H9 (cell line): Measurements from ENCODE around the gene CTF1. TPM values are rescaled to one million over a fixed set of nuclear protein-coding genes. Genes with fewer than 3 reads are reported as not detected.
"Not testable (repeated sequence)": the region's sequence is repeated elsewhere in the genome, so short reads cannot be mapped to it uniquely, and the experiment has no call there.

ENCODE experiments used
- DNase-seq: peaks from one replicate; pipeline ENCODE4 v3.0.0-alpha.2; 2017
- H2AFZ ChIP-seq: one replicate; pipeline ENCODE4 v1.6.1; 2013; ENCODE audit warnings: mild to moderate bottlenecking, low read length, control low read depth, moderate library complexity
- H2AK5ac ChIP-seq: 2 replicates; pipeline ENCODE4 v1.6.1; 2013; ENCODE audit warnings: low read length, control low read depth, mixed read lengths; ENCODE audit not compliant: insufficient read length
- H2BK120ac ChIP-seq: one replicate; pipeline ENCODE4 v1.6.1; 2013; ENCODE audit warnings: low read depth, mild to moderate bottlenecking, low read length, control low read depth, inconsistent platforms; ENCODE audit not compliant: poor library complexity, severe bottlenecking
- H2BK12ac ChIP-seq: 2 replicates; pipeline ENCODE4 v1.6.1; 2013; ENCODE audit warnings: low read length, control low read depth, mixed read lengths, low read depth; ENCODE audit not compliant: insufficient read length
- H2BK15ac ChIP-seq: 2 replicates; pipeline ENCODE4 v1.6.1; 2013; ENCODE audit warnings: low read depth, low read length, control low read depth
- H2BK20ac ChIP-seq: one replicate; pipeline ENCODE4 v1.6.1; 2013; ENCODE audit warnings: low read depth, mild to moderate bottlenecking, low read length, control low read depth, inconsistent platforms; ENCODE audit not compliant: poor library complexity, severe bottlenecking
- H2BK5ac ChIP-seq: 2 replicates; pipeline ENCODE4 v1.6.1; 2013; ENCODE audit warnings: low read length, control low read depth, mixed read lengths; ENCODE audit not compliant: insufficient read length
- H3K14ac ChIP-seq: 2 replicates; pipeline ENCODE4 v1.6.1; 2013; ENCODE audit warnings: low read length, control low read depth; ENCODE audit not compliant: insufficient read depth
- H3K18ac ChIP-seq: 2 replicates; pipeline ENCODE4 v1.6.1; 2013; ENCODE audit warnings: low read depth, mild to moderate bottlenecking, mixed read lengths, low read length, control low read depth; ENCODE audit not compliant: insufficient read length
- H3K23ac ChIP-seq: 2 replicates; pipeline ENCODE4 v1.6.1; 2013; ENCODE audit warnings: low read length, control low read depth, mixed read lengths, low read depth; ENCODE audit not compliant: insufficient read length
- H3K23me2 ChIP-seq: 2 replicates; pipeline ENCODE4 v1.6.1; 2013; ENCODE audit warnings: low read depth, mild to moderate bottlenecking, mixed read lengths, low read length, control low read depth; ENCODE audit not compliant: insufficient read length, poor library complexity, severe bottlenecking
- H3K27ac ChIP-seq: 2 replicates; pipeline ENCODE4 v1.5.1; 2013; ENCODE audit warnings: low read length, control low read depth, mixed read lengths, low read depth; ENCODE audit not compliant: insufficient read length
- H3K27me3 ChIP-seq: 2 replicates; pipeline ENCODE4 v1.6.1; 2013; ENCODE audit warnings: low read length, control low read depth, inconsistent platforms; ENCODE audit not compliant: insufficient read depth
- H3K4ac ChIP-seq: 2 replicates; pipeline ENCODE4 v1.6.1; 2013; ENCODE audit warnings: low read depth, mild to moderate bottlenecking, control low read depth, inconsistent platforms, low read length, moderate library complexity
- H3K4me1 ChIP-seq: 2 replicates; pipeline ENCODE4 v1.6.1; 2013; ENCODE audit warnings: low read length, control low read depth, inconsistent platforms; ENCODE audit not compliant: insufficient read depth
- H3K4me2 ChIP-seq: 2 replicates; pipeline ENCODE4 v1.6.1; 2013; ENCODE audit warnings: low read length, control low read depth, mixed read lengths; ENCODE audit not compliant: insufficient read length, insufficient read depth
- H3K56ac ChIP-seq: 2 replicates; pipeline ENCODE4 v1.6.1; 2013; ENCODE audit warnings: low read depth, mild to moderate bottlenecking, mixed read lengths, low read length, control low read depth; ENCODE audit not compliant: insufficient read length
- H3K79me1 ChIP-seq: 2 replicates; pipeline ENCODE4 v1.6.1; 2013; ENCODE audit warnings: low read depth, mild to moderate bottlenecking, moderate library complexity, low read length, control low read depth, inconsistent platforms; ENCODE audit not compliant: insufficient read depth, poor library complexity, severe bottlenecking
- H3K79me2 ChIP-seq: 2 replicates; pipeline ENCODE4 v1.6.1; 2013; ENCODE audit warnings: low read length, control low read depth, inconsistent platforms; ENCODE audit not compliant: insufficient read depth
- H3K9ac ChIP-seq: 2 replicates; pipeline ENCODE4 v1.6.1; 2013; ENCODE audit warnings: low read length, control low read depth, mixed read lengths; ENCODE audit not compliant: insufficient read length; ENCODE audit errors: extremely low read depth
- H3K9me3 ChIP-seq: one replicate; pipeline ENCODE4 v1.6.1; 2013; ENCODE audit warnings: low read depth, low read length, inconsistent platforms; ENCODE audit not compliant: control insufficient read depth
- H3T11ph ChIP-seq: one replicate; pipeline ENCODE4 v1.6.1; 2013; ENCODE audit warnings: mild to moderate bottlenecking, low read length, control low read depth, inconsistent platforms
- H4K20me1 ChIP-seq: one replicate; pipeline ENCODE4 v1.6.1; 2013; ENCODE audit not compliant: control insufficient read depth, insufficient read length, insufficient read depth
- H4K5ac ChIP-seq: 2 replicates; pipeline ENCODE4 v1.6.1; 2013; ENCODE audit warnings: low read depth, mild to moderate bottlenecking, mixed read lengths, low read length, control low read depth; ENCODE audit not compliant: insufficient read length
- H4K8ac ChIP-seq: replicated peaks from 2 replicates; pipeline ENCODE4 v1.6.1; 2013; ENCODE audit warnings: low read length, control low read depth, mixed read lengths, low read depth; ENCODE audit not compliant: insufficient read length
- H4K91ac ChIP-seq: 2 replicates; pipeline ENCODE4 v1.6.1; 2013; ENCODE audit warnings: low read depth, mild to moderate bottlenecking, moderate library complexity, mixed read lengths, low read length, control low read depth; ENCODE audit not compliant: insufficient read length
- H3K27ac Mint-ChIP-seq, 3 experiments: 2 replicates in 2 of 3; 3 replicates in 1 of 3; pipeline ENCODE4 v1.8.0; 2020 to 2021; ENCODE audit warnings: mixed read lengths in 3 of 3, mild to moderate bottlenecking in 1 of 3, moderate library complexity in 1 of 3
- H3K27me3 Mint-ChIP-seq: 2 replicates; pipeline ENCODE4 v1.8.0; 2021; ENCODE audit warnings: low read depth, mild to moderate bottlenecking, moderate library complexity, mixed read lengths
- H3K36me3 Mint-ChIP-seq, 3 experiments: 2 replicates in 2 of 3; 3 replicates in 1 of 3; pipeline ENCODE4 v1.8.0; 2020 to 2021; ENCODE audit warnings: low read depth in 3 of 3, mixed read lengths in 3 of 3; ENCODE audit not compliant: insufficient read depth in 1 of 3
- H3K4me1 Mint-ChIP-seq, 2 experiments: 2 replicates each; pipeline ENCODE4 v1.8.0; 2020; ENCODE audit warnings: mixed read lengths in 2 of 2
- H3K4me3 Mint-ChIP-seq, 2 experiments: 2 replicates in 1 of 2; 3 replicates in 1 of 2; pipeline ENCODE4 v1.8.0; 2020 to 2021; ENCODE audit warnings: mild to moderate bottlenecking in 2 of 2, mixed read lengths in 2 of 2, moderate library complexity in 1 of 2
- H3K9me3 Mint-ChIP-seq, 2 experiments: 2 replicates in 1 of 2; 3 replicates in 1 of 2; pipeline ENCODE4 v1.8.0; 2020; ENCODE audit warnings: mild to moderate bottlenecking in 2 of 2, mixed read lengths in 2 of 2, moderate library complexity in 1 of 2
- WGBS: extraction: QIAGEN DNeasy Blood & Tissue Kit; methylation state at CpG from one replicate; pipeline ENCODE4 v1.1.7; 2013; ENCODE audit warnings: missing lambda C conversion rate, low lambda C conversion rate, mixed read lengths; ENCODE audit not compliant: insufficient read length; ENCODE audit errors: extremely low coverage; 5-methylcytosine and 5-hydroxymethylcytosine counted together
- total RNA-seq: library from RNA; stranded (reverse); gene quantifications from 2 replicates; pipeline ENCODE4 v1.2.1, GENCODE V29; 2021

Gene CTF1
- total RNA-seq, 1 experiment from 2014 or later = 0.72 TPM

- not testable (repeated sequence) for H3K4me3 Mint-ChIP-seq, H3K18ac ChIP-seq, H2BK20ac ChIP-seq, H3K27ac Mint-ChIP-seq, H3K4me1 ChIP-seq, H3K9me3 ChIP-seq, H4K20me1 ChIP-seq, H2BK5ac ChIP-seq, H3K23me2 ChIP-seq, H2BK120ac ChIP-seq, H2AK5ac ChIP-seq, H3K56ac ChIP-seq, H3K9me3 Mint-ChIP-seq, H3K14ac ChIP-seq, H2BK12ac ChIP-seq, H4K5ac ChIP-seq, H3T11ph ChIP-seq, H4K91ac ChIP-seq, H3K23ac ChIP-seq, H3K9ac ChIP-seq, H3K4me2 ChIP-seq, H3K79me2 ChIP-seq, H3K4ac ChIP-seq, H3K36me3 Mint-ChIP-seq, H3K79me1 ChIP-seq, H4K8ac ChIP-seq, H2AFZ ChIP-seq, H3K27ac ChIP-seq, H2BK15ac ChIP-seq, DNase-seq, H3K27me3 ChIP-seq, H3K4me1 Mint-ChIP-seq, H3K27me3 Mint-ChIP-seq
- no CpG with 5 or more reads among the region's 3 CpGs for WGBS
Measured at GRCh38 chr16:30863178-30863577, 33.2 kb upstream of the CTF1 start.
